ENCODE measurements around the gene DNAAF5. TPM values are rescaled to one million over a fixed set of nuclear protein-coding genes. Genes with fewer than 3 reads are reported as not detected.

The DNAAF5 gene
- total RNA-seq, 2 donors from 2014 or later: 14.9 to 15.0 TPM

GRCh38 chr7:727104-727805, 756 bp downstream of the DNAAF5 start, which contains the start of gene PRKAR1B:
Gene PRKAR1B (minus strand): TSS chr7:727281. CDS start chr7:711505, 15,776 bp downstream.
- intact Hi-C loops (cut with DNase I): loop anchor here in 1 of 2 donors (5.0 kb wide), 1 partner anchor 60 kb away; no protein-coding TSS in a partner anchor
- DNase-seq (no peak), ATAC-seq (peak in 1 of 2 donors; percentile 5)

GRCh38 chr7:727806-728460, 1.4 kb downstream of the DNAAF5 start:
- intact Hi-C loops (cut with DNase I): loop anchor here in 1 of 2 donors (5.0 kb wide), 1 partner anchor 61 kb away; no protein-coding TSS in a partner anchor
- DNase-seq (no peak), ATAC-seq (no peak)

GRCh38 chr7:728602-729001, 2.1 kb downstream of the DNAAF5 start:
- ATAC-seq: no peak
- no peak for DNase-seq
- intact Hi-C loops (cut with DNase I): loop anchor here in 1 of 2 donors (5.0 kb wide), 1 partner anchor 61 kb away; no protein-coding TSS in a partner anchor

GRCh38 chr7:729140-730000, 2.9 kb downstream of the DNAAF5 start:
- DNase-seq (no peak), ATAC-seq (no peak)
- intact Hi-C loops (cut with DNase I): loop anchor here in 1 of 2 donors (5.0 kb wide), 1 partner anchor 62 kb away; no protein-coding TSS in a partner anchor

- ATAC-seq (peak; percentile 61 to 71), DNase-seq (no peak)
- intact Hi-C loops (cut with DNase I): loop anchor here (5.0 kb wide), 3 partner anchors 208 to 398 kb away; partner anchors contain the start of gene PDGFA (in 1 of the 2)
Measured at GRCh38 chr7:730501-731439, 4.3 kb downstream of the DNAAF5 start.

GRCh38 chr7:731440-732085, 5.1 kb downstream of the DNAAF5 start:
- intact Hi-C loops (cut with DNase I): loop anchor here (5.0 kb wide), 3 partner anchors 209 to 399 kb away; partner anchors contain the start of gene PDGFA (in 1 of the 2)
- ATAC-seq (no peak), DNase-seq (no peak)

- intact Hi-C loops (cut with DNase I): loop anchor here (5.0 kb wide), 3 partner anchors 210 to 400 kb away; partner anchors contain the start of gene PDGFA (in 1 of the 2)
- ATAC-seq (peak; percentile 70 to 74), DNase-seq (peak; percentile 52)
Measured at GRCh38 chr7:732094-732541, 5.6 kb downstream of the DNAAF5 start.

- intact Hi-C loops (cut with DNase I): loop anchor here (5.0 kb wide), 3 partner anchors 210 to 400 kb away; partner anchors contain the start of gene PDGFA (in 1 of the 2)
- DNase-seq: no peak
- ATAC-seq: no peak
Measured at GRCh38 chr7:732556-732955, 6.1 kb downstream of the DNAAF5 start.

GRCh38 chr7:734214-734613, 7.7 kb downstream of the DNAAF5 start:
- ATAC-seq (no peak), DNase-seq (no peak)
- intact Hi-C loops (cut with DNase I): loop anchor here (5.0 kb wide), 3 partner anchors 212 to 402 kb away; partner anchors contain the start of gene PDGFA (in 1 of the 2)

- intact Hi-C loops (cut with DNase I): loop anchor here (5.0 kb wide), 3 partner anchors 213 to 403 kb away; partner anchors contain the start of gene PDGFA (in 1 of the 2)
- ATAC-seq: no peak
- no peak for DNase-seq
Measured at GRCh38 chr7:734808-735207, 8.3 kb downstream of the DNAAF5 start.

- DNase-seq (no peak), ATAC-seq (peak in 1 of 2 donors; percentile 38)
- intact Hi-C loops (cut with DNase I): no loop called here
Measured at GRCh38 chr7:738241-738640, 11.7 kb downstream of the DNAAF5 start.

GRCh38 chr7:738723-739454, 12.4 kb downstream of the DNAAF5 start:
- DNase-seq (no peak), ATAC-seq (peak; percentile 64 to 74)
- intact Hi-C loops (cut with DNase I): no loop called here

- DNase-seq (no peak), ATAC-seq (peak in 1 of 2 donors; percentile 24)
Measured at GRCh38 chr7:739455-739982, 13.0 kb downstream of the DNAAF5 start.

GRCh38 chr7:739983-740942, 13.8 kb downstream of the DNAAF5 start:
- intact Hi-C loops (cut with DNase I): no loop called here
- ATAC-seq (no peak), DNase-seq (no peak)

More at GRCh38 chr7:739455-739982, 13.0 kb downstream of the DNAAF5 start:
- intact Hi-C loops (cut with DNase I): no loop called here

- intact Hi-C loops (cut with DNase I): no loop called here
- no peak for DNase-seq
- ATAC-seq: no peak
Measured at GRCh38 chr7:741191-741671, 14.7 kb downstream of the DNAAF5 start.

All from left cardiac atrium (tissue), 4 donors.